ENCODE data around the gene MAB21L1.

The MAB21L1 gene

GRCh38 chr13:35480346-35480745, 3.9 kb upstream of the MAB21L1 start:
- in situ Hi-C loops (cut with MboI; ENCODE audit: low sequenced_read_pairs): no loop called here

- in situ Hi-C loops (cut with MboI; ENCODE audit: low sequenced_read_pairs): no loop called here
Observed at GRCh38 chr13:35479706-35480105, 3.2 kb upstream of the MAB21L1 start.

- in situ Hi-C loops (cut with MboI; ENCODE audit: low sequenced_read_pairs): no loop called here
Observed at GRCh38 chr13:35479038-35479492, 2.6 kb upstream of the MAB21L1 start.

- in situ Hi-C loops (cut with MboI; ENCODE audit: low sequenced_read_pairs): no loop called here
Observed at GRCh38 chr13:35478271-35479037, 2.0 kb upstream of the MAB21L1 start.

- in situ Hi-C loops (cut with MboI; ENCODE audit: low sequenced_read_pairs): no loop called here
Observed at GRCh38 chr13:35477386-35477946, 977 bp upstream of the MAB21L1 start.

GRCh38 chr13:35475212-35475959, 1.1 kb downstream of the MAB21L1 start:
- in situ Hi-C loops (cut with MboI; ENCODE audit: low sequenced_read_pairs): no loop called here

- in situ Hi-C loops (cut with MboI; ENCODE audit: low sequenced_read_pairs): no loop called here
Observed at GRCh38 chr13:35474496-35475211, 1.8 kb downstream of the MAB21L1 start.

GRCh38 chr13:35473802-35474201, 2.7 kb downstream of the MAB21L1 start:
- in situ Hi-C loops (cut with MboI; ENCODE audit: low sequenced_read_pairs): no loop called here

GRCh38 chr13:35473206-35473775, 3.2 kb downstream of the MAB21L1 start:
- in situ Hi-C loops (cut with MboI; ENCODE audit: low sequenced_read_pairs): no loop called here

- in situ Hi-C loops (cut with MboI; ENCODE audit: low sequenced_read_pairs): no loop called here
Observed at GRCh38 chr13:35472323-35472881, 4.1 kb downstream of the MAB21L1 start.

- in situ Hi-C loops (cut with MboI; ENCODE audit: low sequenced_read_pairs): no loop called here
Observed at GRCh38 chr13:35471706-35472322, 4.7 kb downstream of the MAB21L1 start.

GRCh38 chr13:35470671-35471661, 5.5 kb downstream of the MAB21L1 start:
- in situ Hi-C loops (cut with MboI; ENCODE audit: low sequenced_read_pairs): no loop called here

GRCh38 chr13:35469806-35470525, 6.5 kb downstream of the MAB21L1 start:
- in situ Hi-C loops (cut with MboI; ENCODE audit: low sequenced_read_pairs): no loop called here

GRCh38 chr13:35468195-35468594, 8.3 kb downstream of the MAB21L1 start:
- in situ Hi-C loops (cut with MboI; ENCODE audit: low sequenced_read_pairs): no loop called here

GRCh38 chr13:35465371-35465770, 11.1 kb downstream of the MAB21L1 start:
- in situ Hi-C loops (cut with MboI; ENCODE audit: low sequenced_read_pairs): no loop called here

GRCh38 chr13:35460061-35460460, 16.4 kb downstream of the MAB21L1 start:
- in situ Hi-C loops (cut with MboI; ENCODE audit: low sequenced_read_pairs): no loop called here

- in situ Hi-C loops (cut with MboI; ENCODE audit: low sequenced_read_pairs): no loop called here
Observed at GRCh38 chr13:35457258-35457657, 19.2 kb downstream of the MAB21L1 start.

- in situ Hi-C loops (cut with MboI; ENCODE audit: low sequenced_read_pairs): no loop called here
Observed at GRCh38 chr13:35455022-35455421, 21.5 kb downstream of the MAB21L1 start.
